GM12873 (cell line): ENCODE measurements around the gene RPL36.

Experiments used
- TF ChIP-seq, protein P1 (sequence below): IDR thresholded peaks from 2 replicates; pipeline ENCODE4 v1.5.1; 2012; ENCODE audit warnings: low read depth, mild to moderate bottlenecking, moderate library complexity, low read length, control low read depth; ENCODE audit not compliant: insufficient read depth; ENCODE audit errors: missing control alignments

RPL36 gene

DNA sequence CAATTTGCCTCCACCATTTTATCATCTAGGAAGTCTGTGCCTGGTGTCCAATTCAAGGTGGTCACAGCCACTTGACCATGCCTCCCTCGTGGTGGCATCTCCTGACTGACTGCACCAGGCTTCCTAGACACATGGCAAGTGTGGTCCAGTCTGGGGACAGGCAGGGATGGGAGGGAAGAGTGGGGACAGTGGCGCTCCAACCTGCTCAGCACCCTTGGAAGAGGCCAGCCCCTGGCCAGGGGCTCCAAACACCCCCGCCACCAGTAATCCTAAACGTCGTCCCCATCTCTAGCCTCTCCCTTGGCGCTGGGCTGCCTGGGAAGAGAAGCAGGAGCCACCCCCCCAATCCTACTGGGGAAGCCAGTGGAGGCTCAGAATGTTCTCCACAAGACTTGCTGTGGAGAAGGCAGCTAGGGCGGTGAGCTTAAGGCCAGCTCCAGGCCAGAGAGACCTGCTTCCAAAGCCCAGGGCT lies 2.7 kb downstream of the RPL36 start:
- TF ChIP-seq, protein P1, sequence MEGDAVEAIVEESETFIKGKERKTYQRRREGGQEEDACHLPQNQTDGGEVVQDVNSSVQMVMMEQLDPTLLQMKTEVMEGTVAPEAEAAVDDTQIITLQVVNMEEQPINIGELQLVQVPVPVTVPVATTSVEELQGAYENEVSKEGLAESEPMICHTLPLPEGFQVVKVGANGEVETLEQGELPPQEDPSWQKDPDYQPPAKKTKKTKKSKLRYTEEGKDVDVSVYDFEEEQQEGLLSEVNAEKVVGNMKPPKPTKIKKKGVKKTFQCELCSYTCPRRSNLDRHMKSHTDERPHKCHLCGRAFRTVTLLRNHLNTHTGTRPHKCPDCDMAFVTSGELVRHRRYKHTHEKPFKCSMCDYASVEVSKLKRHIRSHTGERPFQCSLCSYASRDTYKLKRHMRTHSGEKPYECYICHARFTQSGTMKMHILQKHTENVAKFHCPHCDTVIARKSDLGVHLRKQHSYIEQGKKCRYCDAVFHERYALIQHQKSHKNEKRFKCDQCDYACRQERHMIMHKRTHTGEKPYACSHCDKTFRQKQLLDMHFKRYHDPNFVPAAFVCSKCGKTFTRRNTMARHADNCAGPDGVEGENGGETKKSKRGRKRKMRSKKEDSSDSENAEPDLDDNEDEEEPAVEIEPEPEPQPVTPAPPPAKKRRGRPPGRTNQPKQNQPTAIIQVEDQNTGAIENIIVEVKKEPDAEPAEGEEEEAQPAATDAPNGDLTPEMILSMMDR, result no peak

DNA sequence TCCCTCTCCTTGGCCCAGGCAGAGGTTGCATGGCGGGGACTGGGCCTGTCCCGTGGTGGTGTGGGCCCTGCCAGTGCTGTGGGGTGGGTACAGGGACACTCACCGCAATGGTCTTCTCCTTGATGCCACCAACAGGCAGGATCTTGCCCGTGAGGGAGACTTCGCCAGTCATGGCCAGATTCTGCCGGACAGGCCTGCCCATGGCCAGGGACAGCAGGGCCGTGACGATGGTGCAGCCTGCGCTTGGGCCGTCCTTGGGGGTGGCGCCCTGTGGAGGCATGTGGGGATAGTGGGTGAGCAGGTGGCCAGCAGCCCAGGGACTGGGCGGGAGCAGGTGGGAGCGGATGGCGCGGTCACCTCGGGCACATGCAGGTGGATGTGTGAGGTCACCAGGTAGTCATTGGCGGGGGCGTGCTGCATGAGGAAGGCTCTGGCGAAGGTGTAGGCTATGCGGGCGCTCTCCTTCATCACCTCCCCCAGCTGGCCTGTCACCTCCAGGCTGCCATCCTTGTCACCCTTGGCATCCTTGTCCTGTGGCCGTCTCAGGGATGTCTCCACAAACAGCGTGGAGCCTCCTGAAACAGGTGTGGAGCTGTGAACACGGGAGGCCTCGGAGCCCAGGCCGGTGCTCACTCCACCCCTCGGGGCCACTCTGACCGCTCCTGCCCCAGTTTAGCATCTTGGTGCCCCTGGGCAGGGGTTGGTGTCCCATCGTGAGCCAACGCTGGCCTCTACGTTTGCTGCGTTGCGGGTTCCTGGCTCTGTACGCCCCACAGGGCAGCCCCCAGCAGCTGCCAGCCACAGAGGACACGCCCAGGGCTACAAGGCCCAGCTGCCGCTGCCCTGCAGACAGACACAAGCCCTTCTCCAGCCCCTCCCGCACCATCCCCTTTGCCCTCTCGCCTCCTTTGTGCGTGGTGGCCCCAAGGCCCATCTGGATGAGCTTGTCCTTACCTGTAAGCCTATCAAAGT lies 3.4 kb downstream of the RPL36 start:
- TF ChIP-seq, protein P1, result no peak

DNA sequence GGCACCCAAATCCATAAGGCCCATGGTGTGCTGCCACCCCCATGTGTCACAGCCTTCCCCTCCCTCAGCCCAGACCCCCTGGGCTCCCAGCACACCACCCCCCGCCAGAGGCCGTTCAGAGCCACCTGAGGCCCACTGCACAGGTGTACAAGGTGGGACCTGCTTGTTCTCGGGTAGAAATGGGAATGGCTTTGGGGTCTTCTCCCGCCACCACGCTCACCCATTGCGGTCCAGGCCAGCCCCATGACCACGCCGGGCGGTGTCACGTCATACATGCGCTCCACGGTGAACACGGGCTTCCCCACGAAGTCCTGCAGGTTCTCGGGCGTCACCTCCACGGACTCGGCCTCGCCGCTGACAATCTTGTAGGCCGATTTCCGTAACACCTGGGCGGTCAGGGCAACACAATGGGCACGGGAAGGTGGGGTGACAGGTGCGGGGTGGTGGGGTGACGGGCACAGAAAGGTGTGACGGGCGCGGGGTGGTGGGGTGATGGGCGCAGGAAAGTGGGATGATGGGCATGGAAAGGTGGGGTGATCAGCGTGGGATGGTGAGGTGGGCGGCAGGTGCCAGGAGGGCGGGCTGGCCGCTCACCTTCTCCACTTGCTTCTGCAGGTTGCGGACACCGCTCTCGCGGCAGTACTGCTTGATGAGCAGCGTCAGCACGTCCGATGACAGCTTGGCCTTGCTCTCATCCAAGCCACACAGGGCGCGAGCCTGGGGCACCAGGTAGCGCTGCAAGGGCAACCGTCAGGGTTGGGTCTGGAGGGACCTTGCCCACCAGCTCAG lies 4.3 kb downstream of the RPL36 start:
- TF ChIP-seq, protein P1, result no peak

DNA sequence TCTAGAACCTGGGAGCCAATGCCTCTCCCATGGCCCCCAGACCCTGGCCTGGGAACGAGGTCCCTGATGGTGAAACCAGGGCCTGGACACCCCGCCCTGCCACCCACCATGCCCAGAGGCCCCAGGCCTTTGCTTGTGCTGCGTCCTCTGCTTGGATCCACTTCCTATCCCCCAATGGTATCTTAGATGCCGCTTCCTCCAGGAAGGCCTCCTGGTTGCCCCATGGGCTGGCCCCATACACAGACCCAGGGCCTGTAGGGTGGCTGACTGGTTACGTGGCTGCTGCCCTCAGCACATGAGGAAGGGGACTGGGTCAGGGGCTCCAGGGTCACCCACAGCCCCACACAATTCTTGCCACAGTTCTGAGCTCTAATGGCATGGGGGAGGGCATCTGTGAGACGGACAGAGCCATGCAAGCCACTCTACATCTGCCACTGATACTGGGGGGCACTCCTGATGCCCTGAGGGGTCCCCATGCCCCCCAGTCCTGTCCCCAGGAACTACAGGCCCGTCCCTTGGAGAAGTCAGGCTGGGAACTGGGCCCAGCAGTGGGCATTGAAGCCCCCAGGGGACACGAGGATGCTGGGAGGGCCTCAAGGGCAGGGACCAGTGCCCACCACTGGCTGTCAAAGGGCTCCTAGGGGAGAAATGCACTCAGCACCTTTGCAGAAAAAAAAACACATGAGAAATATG lies 5.0 kb downstream of the RPL36 start:
- TF ChIP-seq, protein P1, result no peak

DNA sequence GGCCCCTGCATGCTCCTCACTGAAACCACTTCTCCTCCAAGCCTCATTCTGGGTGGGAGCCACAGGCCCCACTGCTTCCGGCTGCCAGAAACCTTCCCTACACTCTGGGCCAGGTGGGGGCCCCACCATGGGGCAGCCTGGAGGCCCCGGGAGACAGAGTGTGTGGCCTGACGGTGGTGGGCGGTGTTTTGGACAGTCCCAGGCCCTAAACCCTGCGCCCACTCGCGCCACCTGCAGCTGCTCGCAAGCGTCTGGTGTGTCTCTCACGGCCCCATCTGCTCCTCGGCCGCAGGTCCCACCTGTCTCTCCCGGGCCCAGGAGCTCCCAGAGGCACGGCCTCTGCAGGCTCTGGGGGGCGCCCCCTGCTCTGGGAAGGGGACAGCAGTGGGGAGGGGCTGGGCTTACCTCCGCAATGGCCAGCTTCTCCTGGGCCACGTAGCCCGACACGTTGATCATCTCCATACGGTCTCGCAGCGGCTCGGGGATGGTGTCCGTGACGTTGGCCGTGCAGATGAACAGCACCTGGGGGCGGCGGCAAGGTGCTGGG lies 5.6 kb downstream of the RPL36 start:
- TF ChIP-seq, protein P1, result no peak

DNA sequence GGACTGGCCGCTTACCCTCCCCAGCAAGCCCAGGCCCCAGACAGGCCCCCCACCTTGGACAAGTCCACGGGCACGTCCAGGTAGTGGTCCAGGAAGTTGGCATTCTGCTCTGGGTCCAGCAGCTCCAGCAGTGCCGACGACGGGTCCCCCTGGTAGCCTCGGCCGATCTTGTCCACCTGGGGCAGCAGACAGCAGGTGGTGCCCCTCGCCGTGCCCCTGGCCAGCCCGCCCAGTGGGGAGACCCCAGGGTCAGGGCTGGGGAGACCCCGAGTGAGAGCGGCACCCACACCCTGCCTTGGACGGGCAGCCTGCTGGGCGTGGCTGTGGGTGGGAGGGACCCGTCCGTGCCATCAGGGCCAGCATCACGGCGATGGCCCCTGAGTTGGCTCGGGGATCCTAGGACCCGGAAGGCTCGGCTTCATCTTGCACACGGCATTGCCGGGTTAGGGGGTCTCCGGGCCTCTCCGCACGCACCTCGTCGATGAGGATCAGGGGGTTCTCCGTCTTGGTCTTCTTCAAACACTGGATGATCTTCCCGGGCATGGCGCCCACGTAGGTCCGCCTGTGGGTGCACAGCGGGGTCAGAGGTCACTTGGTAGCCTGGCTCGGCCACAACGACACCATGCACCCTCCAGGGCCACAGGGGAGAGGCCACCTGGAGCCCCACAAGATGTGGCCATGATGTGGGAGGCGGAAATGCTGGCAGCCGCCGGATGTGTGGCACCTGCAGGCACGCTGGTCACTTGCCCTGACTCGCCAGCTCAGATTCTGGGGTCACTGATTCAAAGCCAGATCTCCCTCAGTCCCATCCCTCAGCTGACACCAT lies 6.3 kb downstream of the RPL36 start:
- TF ChIP-seq, protein P1, result no peak
